ENCODE results near the gene POLE4.

Gene POLE4

DNA sequence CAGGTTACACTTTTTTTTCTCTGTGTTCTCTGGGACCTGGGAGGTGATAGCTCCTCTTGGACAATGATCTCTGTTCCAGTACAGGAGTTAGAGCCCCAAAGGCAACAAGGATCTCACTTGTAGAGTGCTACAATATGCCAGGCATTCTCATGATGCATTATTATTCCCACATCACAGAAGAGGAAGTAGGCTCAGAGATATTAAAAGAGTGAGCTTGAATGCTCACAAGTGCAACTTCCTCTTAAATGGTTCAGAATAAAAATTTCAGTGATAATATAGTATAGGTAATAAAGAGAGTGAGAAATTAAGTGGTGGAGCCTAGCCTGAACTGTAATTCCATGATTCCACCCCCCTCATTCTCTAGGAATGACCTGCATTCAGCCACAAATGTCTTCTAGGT lies 21.4 kb downstream of the POLE4 start:
- H3K4me3 ChIP-seq (ENCODE audit: low read depth, low read length): no peak overlapping the region
- TF ChIP-seq CTCF (IDR thresholded peaks at IDR 0.05; ENCODE audit: low read depth, low read length) (no peak), MYC (IDR thresholded peaks at IDR 0.05; ENCODE audit: low read depth, low read length) (no peak), POLR2A (IDR thresholded peaks at IDR 0.05; ENCODE audit: extremely low read depth, insufficient read length) (no peak)
- TF ChIP-seq, protein P1, sequence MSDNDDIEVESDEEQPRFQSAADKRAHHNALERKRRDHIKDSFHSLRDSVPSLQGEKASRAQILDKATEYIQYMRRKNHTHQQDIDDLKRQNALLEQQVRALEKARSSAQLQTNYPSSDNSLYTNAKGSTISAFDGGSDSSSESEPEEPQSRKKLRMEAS (IDR thresholded peaks at IDR 0.05; ENCODE audit: low read depth, low read length): no peak
- peak; percentile 58 for DNase-seq (ENCODE audit: low read depth)

- peak; percentile 23 for DNase-seq (ENCODE audit: low read depth)
- TF ChIP-seq, protein P1 (IDR thresholded peaks at IDR 0.05; ENCODE audit: low read depth, low read length): no peak
- TF ChIP-seq CTCF (IDR thresholded peaks at IDR 0.05; ENCODE audit: low read depth, low read length) (no peak), POLR2A (IDR thresholded peaks at IDR 0.05; ENCODE audit: extremely low read depth, insufficient read length) (no peak), MYC (IDR thresholded peaks at IDR 0.05; ENCODE audit: low read depth, low read length) (no peak)
- H3K4me3 ChIP-seq (ENCODE audit: low read depth, low read length): no peak overlapping the region
Observed at GRCh38 chr2:74982577-74982976, 24.1 kb downstream of the POLE4 start.

GRCh38 chr2:74983631-74984392 lies 25.4 kb downstream of the POLE4 start:
- DNase-seq (ENCODE audit: low read depth): no peak
- H3K4me3 ChIP-seq (ENCODE audit: low read depth, low read length): no peak overlapping the region
- TF ChIP-seq POLR2A (IDR thresholded peaks at IDR 0.05; ENCODE audit: extremely low read depth, insufficient read length) (no peak), CTCF (IDR thresholded peaks at IDR 0.05; ENCODE audit: low read depth, low read length) (no peak), MYC (IDR thresholded peaks at IDR 0.05; ENCODE audit: low read depth, low read length) (no peak)
- TF ChIP-seq, protein P1 (IDR thresholded peaks at IDR 0.05; ENCODE audit: low read depth, low read length): no peak

DNA sequence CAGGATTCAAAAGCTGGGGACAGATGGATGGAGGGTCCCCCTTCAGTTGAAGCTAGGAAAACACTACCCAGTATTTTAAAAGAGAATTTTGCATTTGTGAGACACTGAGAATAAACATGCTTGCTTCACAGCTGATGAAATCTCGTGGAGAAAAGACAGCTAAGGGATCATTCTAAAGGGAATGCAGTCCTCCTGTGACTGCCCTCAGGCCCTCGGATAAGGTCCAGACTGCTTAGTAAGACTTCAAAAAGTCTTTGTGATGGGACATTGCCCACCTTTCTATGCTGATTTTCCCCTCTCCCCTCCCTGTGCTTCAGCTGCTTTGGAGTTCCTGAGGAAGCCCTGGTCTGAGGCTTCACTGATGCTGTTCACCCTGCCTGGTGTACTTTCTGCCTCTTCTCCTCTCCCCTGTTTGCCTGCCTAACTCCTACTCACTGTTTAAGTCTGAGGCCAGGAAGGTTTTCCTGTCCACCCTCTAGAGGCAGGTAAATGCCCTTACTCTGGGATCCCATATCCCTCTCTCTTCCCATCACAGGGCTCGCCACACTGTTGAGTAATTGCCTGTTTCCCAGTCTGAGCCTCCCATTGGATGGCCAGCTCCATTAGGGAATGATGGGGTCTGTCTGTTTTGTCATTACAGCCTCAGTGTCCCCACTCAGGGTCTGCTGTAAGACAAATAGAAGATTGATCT lies 26.6 kb downstream of the POLE4 start:
- TF ChIP-seq CTCF (IDR thresholded peaks at IDR 0.05; ENCODE audit: low read depth, low read length): no peak
- TF ChIP-seq MYC (IDR thresholded peaks at IDR 0.05; ENCODE audit: low read depth, low read length): no peak
- TF ChIP-seq, protein P1 (IDR thresholded peaks at IDR 0.05; ENCODE audit: low read depth, low read length): no peak
- TF ChIP-seq POLR2A (IDR thresholded peaks at IDR 0.05; ENCODE audit: extremely low read depth, insufficient read length): no peak
- no peak overlapping the region for H3K4me3 ChIP-seq (ENCODE audit: low read depth, low read length)
- DNase-seq (ENCODE audit: low read depth): no peak

- peak; percentile 74 for DNase-seq (ENCODE audit: low read depth)
- TF ChIP-seq, protein P1 (IDR thresholded peaks at IDR 0.05; ENCODE audit: low read depth, low read length): no peak
- no peak for TF ChIP-seq POLR2A (IDR thresholded peaks at IDR 0.05; ENCODE audit: extremely low read depth, insufficient read length)
- TF ChIP-seq CTCF (IDR thresholded peaks at IDR 0.05; ENCODE audit: low read depth, low read length): no peak
- no peak for TF ChIP-seq MYC (IDR thresholded peaks at IDR 0.05; ENCODE audit: low read depth, low read length)
- no peak overlapping the region for H3K4me3 ChIP-seq (ENCODE audit: low read depth, low read length)
Observed at GRCh38 chr2:74985978-74986609, 27.7 kb downstream of the POLE4 start.

Data from NB4 (cell line).